CD4-positive, alpha-beta T cell treated with Interleukin-15 for 1 hour (primary cell): ENCODE data around the gene PDE6A.
"Not testable (repeated sequence)": the region's sequence is repeated elsewhere in the genome, so short reads cannot be mapped to it uniquely, and the experiment has no call there.

ENCODE experiments used
- DNase-seq: peaks from one replicate; pipeline ENCODE4 v3.0.0-alpha.2; 2020

PDE6A gene

GRCh38 chr5:149892594-149892993, 52.0 kb downstream of the PDE6A start:
- no peak for DNase-seq

- no peak for DNase-seq
These were observed 56.3 kb downstream of the PDE6A start for GRCh38 chr5:149888280-149888679.

GRCh38 chr5:149887622-149888183, 56.9 kb downstream of the PDE6A start:
- no peak for DNase-seq

- no peak for DNase-seq
These were observed 57.7 kb downstream of the PDE6A start for GRCh38 chr5:149886692-149887470.

- no peak for DNase-seq
These were observed 58.5 kb downstream of the PDE6A start for GRCh38 chr5:149886060-149886459.

- DNase-seq: no peak
These were observed 59.1 kb downstream of the PDE6A start for GRCh38 chr5:149885513-149885912.

- DNase-seq: no peak
These were observed 61.0 kb downstream of the PDE6A start for GRCh38 chr5:149883550-149883949.

- DNase-seq: not testable (repeated sequence)
These were observed 62.0 kb downstream of the PDE6A start for GRCh38 chr5:149882633-149883032.

GRCh38 chr5:149881874-149882273, 62.7 kb downstream of the PDE6A start:
- no peak for DNase-seq

GRCh38 chr5:149881069-149881622, 63.4 kb downstream of the PDE6A start:
- DNase-seq: no peak

- not testable (repeated sequence) for DNase-seq
These were observed 65.0 kb downstream of the PDE6A start for GRCh38 chr5:149879593-149879992.

GRCh38 chr5:149878371-149878770, 66.2 kb downstream of the PDE6A start:
- no peak for DNase-seq

- no peak for DNase-seq
These were observed 70.7 kb downstream of the PDE6A start for GRCh38 chr5:149873896-149874295.

- no peak for DNase-seq
These were observed 72.1 kb downstream of the PDE6A start for GRCh38 chr5:149872351-149873040.

GRCh38 chr5:149871471-149871870, 73.1 kb downstream of the PDE6A start:
- DNase-seq: no peak

GRCh38 chr5:149870697-149871096, 73.9 kb downstream of the PDE6A start:
- no peak for DNase-seq

- no peak for DNase-seq
These were observed 74.4 kb downstream of the PDE6A start for GRCh38 chr5:149870232-149870631.

- no peak for DNase-seq
These were observed 75.2 kb downstream of the PDE6A start for GRCh38 chr5:149869411-149869821.

- no peak for DNase-seq
These were observed 78.8 kb downstream of the PDE6A start for GRCh38 chr5:149865746-149866145.

- DNase-seq: no peak
These were observed 80.8 kb downstream of the PDE6A start for GRCh38 chr5:149863830-149864229.

GRCh38 chr5:149863176-149863575, 81.4 kb downstream of the PDE6A start:
- DNase-seq: no peak

- peak; percentile 23 for DNase-seq
These were observed 83.7 kb downstream of the PDE6A start for GRCh38 chr5:149860801-149861322.

GRCh38 chr5:149859746-149860145, 84.8 kb downstream of the PDE6A start:
- DNase-seq: no peak
